H4 (cell line): Measurements from ENCODE around the gene GUCA1A. TPM values are rescaled to one million over a fixed set of nuclear protein-coding genes. Genes with fewer than 3 reads are reported as not detected.
"Not testable (repeated sequence)": the region's sequence is repeated elsewhere in the genome, so short reads cannot be mapped to it uniquely, and the experiment has no call there.

ENCODE experiments used
- DNase-seq: peaks from one replicate; pipeline ENCODE4 v3.0.0-alpha.2; 2015; ENCODE audit warnings: low spot score
- total RNA-seq: library from RNA; depleted of rRNA; stranded (reverse); fragments of >200 nt; shearing (Covaris generic); gene quantifications from 2 replicates; pipeline ENCODE4 v1.2.3, GENCODE V29; 2014; rRNA removed

GUCA1A gene
- total RNA-seq, 1 experiment from 2014 or later = not detected

DNA sequence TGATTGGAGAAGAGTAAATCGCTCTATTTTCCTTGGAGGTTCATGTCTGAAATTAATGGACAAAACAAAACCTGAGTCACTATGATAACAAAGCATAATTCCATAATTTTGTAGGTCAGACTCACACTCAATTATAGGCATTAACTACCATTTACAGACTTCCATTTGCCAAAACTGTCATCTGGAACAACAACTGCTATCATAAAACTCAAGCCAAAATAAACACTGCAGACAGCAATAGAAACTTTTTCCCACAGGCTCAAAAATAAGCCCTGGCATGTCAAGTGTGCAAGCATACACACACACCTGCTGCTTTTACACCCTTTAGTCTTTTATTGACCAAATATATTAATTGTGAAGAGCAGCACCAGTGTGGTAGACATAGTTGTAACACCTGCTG lies 37.4 kb downstream of the GUCA1A start:
- DNase-seq = no peak

DNA sequence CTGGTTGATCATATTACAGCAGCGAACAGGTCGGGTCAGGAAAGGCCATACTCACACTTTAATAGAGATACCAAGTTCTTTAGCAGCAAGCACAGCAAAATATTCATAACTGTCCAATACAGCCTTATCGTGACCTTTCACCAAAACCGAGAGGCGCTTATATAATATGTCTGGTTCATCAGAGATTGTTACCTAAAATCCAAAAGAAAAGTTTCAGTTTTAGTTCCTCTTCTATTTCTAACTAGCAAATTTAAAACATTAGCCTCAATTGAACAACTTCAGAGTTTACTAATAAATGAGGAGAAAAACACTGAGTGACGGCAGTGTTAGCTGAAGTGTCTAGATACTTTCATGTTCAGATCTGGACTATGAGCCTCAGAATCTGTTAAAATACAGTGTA lies 38.6 kb downstream of the GUCA1A start:
- DNase-seq = no peak

DNA sequence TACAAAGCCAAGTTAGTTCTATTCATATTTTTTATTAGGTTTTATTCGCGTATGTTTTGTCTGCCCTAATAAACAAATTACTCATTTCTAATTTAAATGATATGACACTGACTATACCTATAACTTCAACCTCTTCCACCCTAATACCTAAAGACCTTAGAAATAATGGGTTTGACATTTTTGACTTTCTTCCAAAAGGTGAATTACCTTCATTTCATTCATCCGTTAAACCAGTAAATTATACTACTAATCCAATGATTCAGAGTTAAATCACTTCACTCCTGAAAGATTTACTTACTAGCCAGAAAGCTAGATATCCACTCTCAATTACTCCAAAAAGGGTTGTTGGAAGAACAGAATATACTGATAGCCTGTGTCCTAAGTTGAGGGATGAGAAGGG lies 39.3 kb downstream of the GUCA1A start:
- no peak for DNase-seq

GRCh38 chr6:42216495-42216894 lies 43.3 kb downstream of the GUCA1A start:
- not testable (repeated sequence) for DNase-seq

DNA sequence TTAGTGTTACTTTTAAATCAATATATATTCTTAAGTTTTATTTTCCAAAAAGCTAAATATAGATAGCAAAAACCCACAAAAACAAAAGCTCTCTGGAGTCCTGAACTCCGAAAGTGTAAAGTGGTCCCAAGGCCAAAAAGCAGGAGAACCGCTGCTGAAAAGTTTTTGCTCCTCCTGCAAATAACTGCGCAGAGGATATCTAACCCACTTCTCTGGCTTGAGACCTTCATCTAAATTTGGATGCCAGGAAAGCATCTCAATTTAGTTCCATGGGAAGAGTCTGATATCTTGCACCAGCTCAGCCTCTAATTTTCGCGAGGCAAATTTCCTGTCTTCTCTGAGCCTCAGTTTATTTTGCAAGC lies 44.0 kb downstream of the GUCA1A start:
- DNase-seq = no peak

- DNase-seq = peak; percentile 97
Observed at GRCh38 chr6:42217519-42218367, 44.6 kb downstream of the GUCA1A start, which contains the start of gene MRPS10. Gene MRPS10 (minus strand): TSS chr6:42217861. CDS start chr6:42217849, 12 bp downstream.

DNA sequence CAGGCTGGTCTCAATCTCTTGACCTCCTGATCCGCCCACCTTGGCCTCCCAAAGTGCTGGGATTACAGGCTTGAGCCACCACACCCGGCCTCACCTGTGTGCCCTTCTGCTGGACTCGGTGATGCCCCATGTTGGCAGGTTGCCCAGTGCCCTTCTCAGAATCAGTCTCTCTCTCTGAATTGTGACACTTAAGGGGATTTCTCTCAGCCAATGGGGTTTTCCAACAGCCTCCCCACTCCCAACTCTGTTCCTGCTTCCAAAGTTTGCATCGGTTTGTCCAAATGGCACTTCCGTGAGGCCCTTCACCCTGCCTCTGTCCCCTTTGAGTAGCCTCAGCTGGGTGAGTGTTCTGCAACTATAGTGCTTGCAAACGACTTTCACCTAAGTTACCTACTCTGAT lies 47.6 kb downstream of the GUCA1A start:
- no peak for DNase-seq

- no peak for DNase-seq
Observed at GRCh38 chr6:42221546-42221945, 48.4 kb downstream of the GUCA1A start.

DNA sequence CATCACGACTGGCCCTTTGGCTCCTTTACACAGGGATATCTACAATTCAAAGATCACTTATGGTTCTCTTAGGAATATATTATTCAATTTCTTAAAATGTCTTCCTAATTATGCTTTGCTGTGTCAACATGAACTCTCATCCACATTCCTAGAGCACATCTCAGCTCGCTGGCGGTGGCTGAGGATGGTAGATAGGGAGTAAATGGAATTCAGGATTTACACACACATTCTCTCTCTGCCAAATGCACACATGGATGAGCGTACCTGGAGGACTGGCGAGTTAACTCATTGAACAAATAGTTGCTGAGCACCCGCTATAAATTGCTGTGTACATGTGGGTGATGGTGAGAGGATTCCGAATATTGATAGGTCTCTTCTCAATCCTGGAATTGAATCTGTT lies 49.3 kb downstream of the GUCA1A start:
- no peak for DNase-seq

- DNase-seq = peak; percentile 59
Observed at GRCh38 chr6:42224222-42225028, 51.3 kb downstream of the GUCA1A start.

DNA sequence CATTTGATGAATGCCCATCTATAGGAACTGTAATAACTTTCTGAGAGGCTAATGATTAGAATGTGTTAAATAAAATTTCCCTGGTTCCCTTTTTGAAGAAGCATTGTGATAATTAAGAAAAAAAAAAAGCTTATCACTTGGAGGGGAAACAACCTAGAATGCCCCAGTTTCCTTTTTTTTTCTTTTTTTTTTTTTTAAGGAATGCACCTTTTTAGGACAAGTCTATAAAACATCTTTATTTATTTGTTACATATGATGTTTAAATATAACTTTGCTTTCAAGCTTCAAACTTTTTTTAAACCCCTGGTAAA lies 51.8 kb downstream of the GUCA1A start:
- DNase-seq = no peak

DNA sequence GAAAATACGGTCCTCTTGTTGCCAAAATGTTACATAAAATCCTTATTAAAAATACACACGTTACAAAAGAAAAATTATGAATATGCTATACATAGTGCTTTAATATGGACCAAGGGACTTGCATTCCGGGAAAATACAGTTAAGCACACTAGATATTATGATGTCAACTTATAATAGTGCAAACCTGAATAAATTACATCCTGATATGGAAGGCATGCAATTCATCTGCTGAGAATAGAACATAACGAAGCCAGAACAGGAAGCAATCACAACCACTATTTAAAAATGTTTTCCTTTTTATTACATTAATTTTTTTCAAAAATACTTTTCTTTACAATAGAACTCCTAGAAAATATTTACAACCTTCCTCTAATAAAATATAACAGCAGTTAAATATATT lies 52.3 kb downstream of the GUCA1A start:
- DNase-seq = no peak

DNA sequence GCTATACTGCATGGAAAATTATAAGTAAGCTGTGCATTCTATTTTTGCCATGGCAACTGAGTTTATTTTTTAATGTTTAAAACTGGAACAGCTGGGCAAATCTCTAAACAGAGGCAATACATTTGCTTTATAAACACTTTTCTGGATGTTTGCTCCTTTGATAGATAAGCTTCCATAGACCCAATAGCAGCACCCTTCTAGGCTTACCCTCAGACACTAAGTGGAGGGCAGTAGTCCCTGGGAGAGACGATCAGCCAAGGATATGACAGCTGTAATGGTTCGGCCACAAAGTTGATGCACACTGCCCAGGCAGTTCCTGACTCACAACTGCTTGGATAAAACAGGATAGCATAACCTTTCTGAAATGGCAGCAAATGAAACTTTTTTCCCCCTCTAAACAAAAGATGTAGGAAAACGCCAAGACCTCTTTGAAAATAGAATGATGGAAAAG lies 53.0 kb downstream of the GUCA1A start:
- DNase-seq = peak; percentile 57

DNA sequence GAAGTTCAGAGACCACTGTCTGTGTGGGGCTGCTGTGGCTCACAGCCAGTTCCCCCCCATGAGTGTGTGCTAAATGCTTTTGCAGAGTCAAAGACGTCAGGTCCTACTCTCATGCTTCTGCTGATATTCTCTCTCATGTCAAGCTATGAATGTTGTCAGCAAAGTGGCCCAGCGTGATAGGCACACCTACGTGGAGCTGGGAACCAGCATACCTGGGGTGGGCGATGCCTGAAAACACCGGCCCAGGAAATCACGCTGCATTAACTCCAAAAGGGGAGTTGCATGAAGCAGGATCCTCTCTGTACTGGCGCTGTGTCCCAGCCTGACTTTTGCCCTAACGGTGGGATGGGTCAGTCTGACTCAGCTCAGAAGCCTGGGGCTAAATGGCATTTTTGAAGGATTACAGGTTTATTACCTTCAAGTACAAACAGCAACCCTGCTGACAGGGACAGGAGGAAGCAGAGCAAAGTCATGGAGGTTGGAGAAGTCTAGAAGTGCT lies 53.5 kb downstream of the GUCA1A start:
- peak; percentile 64 for DNase-seq

DNA sequence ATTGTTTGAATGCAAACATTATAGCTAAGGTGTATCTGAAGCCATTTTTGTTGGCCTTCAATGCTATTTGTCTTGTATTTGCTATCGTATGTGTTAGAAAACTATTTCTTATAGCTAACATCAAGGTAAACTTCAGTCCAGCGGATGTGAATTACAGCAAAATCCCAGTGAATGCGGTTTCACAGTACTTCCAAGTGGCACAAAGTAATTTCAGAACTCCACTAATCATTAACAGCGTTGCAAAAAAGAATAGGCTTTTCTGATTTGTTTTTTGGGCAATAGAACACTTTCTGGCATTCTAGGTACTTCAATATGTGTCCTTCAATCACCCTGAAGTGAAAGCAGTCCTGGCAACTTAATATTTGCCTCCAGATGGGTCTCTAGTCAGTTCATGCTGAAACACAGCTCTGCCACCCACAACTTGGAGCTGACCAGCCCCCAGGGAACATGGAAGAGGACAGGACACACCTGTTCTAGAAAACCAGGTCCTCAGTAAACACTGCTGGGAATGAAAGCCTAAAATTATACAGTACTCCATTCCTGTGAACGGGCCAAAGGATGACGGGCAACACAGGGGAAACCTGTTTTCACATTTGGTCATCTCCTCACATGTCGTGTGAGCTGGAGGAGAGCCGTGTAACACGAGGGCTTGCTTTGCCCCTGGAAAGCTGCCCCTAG lies 54.1 kb downstream of the GUCA1A start:
- no peak for DNase-seq

- no peak for DNase-seq
Observed at GRCh38 chr6:42228305-42228704, 55.1 kb downstream of the GUCA1A start.

Other genes starting within 250 kb of the GUCA1A start
- gene CCND3, start 231.6 kb upstream of the GUCA1A start, total RNA-seq = 50.0 and 51.3 TPM in 2 replicates
- 27.8 and 30.4 TPM in 2 replicates for gene TAF8, start 122.8 kb upstream of the GUCA1A start, total RNA-seq
- gene C6orf132, start 30.7 kb upstream of the GUCA1A start, total RNA-seq = not detected in 2 replicates
- gene GUCA1B, start 21.6 kb downstream of the GUCA1A start, total RNA-seq = not detected in 2 replicates
- 73.5 and 84.6 TPM in 2 replicates for gene MRPS10, start 44.5 kb downstream of the GUCA1A start, total RNA-seq